H9 (cell line): Measurements from ENCODE around the gene MTO1. TPM values are rescaled to one million over a fixed set of nuclear protein-coding genes. Genes with fewer than 3 reads are reported as not detected.

ENCODE experiments used
- DNase-seq: peaks from one replicate; pipeline ENCODE4 v3.0.0-alpha.2; 2017
- H2AFZ ChIP-seq: one replicate; pipeline ENCODE4 v1.6.1; 2013; ENCODE audit warnings: mild to moderate bottlenecking, low read length, control low read depth, moderate library complexity
- H2AK5ac ChIP-seq: 2 replicates; pipeline ENCODE4 v1.6.1; 2013; ENCODE audit warnings: low read length, control low read depth, mixed read lengths; ENCODE audit not compliant: insufficient read length
- H2BK120ac ChIP-seq: one replicate; pipeline ENCODE4 v1.6.1; 2013; ENCODE audit warnings: low read depth, mild to moderate bottlenecking, low read length, control low read depth, inconsistent platforms; ENCODE audit not compliant: poor library complexity, severe bottlenecking
- H2BK12ac ChIP-seq: 2 replicates; pipeline ENCODE4 v1.6.1; 2013; ENCODE audit warnings: low read length, control low read depth, mixed read lengths, low read depth; ENCODE audit not compliant: insufficient read length
- H2BK15ac ChIP-seq: 2 replicates; pipeline ENCODE4 v1.6.1; 2013; ENCODE audit warnings: low read depth, low read length, control low read depth
- H2BK20ac ChIP-seq: one replicate; pipeline ENCODE4 v1.6.1; 2013; ENCODE audit warnings: low read depth, mild to moderate bottlenecking, low read length, control low read depth, inconsistent platforms; ENCODE audit not compliant: poor library complexity, severe bottlenecking
- H2BK5ac ChIP-seq: 2 replicates; pipeline ENCODE4 v1.6.1; 2013; ENCODE audit warnings: low read length, control low read depth, mixed read lengths; ENCODE audit not compliant: insufficient read length
- H3K14ac ChIP-seq: 2 replicates; pipeline ENCODE4 v1.6.1; 2013; ENCODE audit warnings: low read length, control low read depth; ENCODE audit not compliant: insufficient read depth
- H3K18ac ChIP-seq: 2 replicates; pipeline ENCODE4 v1.6.1; 2013; ENCODE audit warnings: low read depth, mild to moderate bottlenecking, mixed read lengths, low read length, control low read depth; ENCODE audit not compliant: insufficient read length
- H3K23ac ChIP-seq: 2 replicates; pipeline ENCODE4 v1.6.1; 2013; ENCODE audit warnings: low read length, control low read depth, mixed read lengths, low read depth; ENCODE audit not compliant: insufficient read length
- H3K23me2 ChIP-seq: 2 replicates; pipeline ENCODE4 v1.6.1; 2013; ENCODE audit warnings: low read depth, mild to moderate bottlenecking, mixed read lengths, low read length, control low read depth; ENCODE audit not compliant: insufficient read length, poor library complexity, severe bottlenecking
- H3K27ac ChIP-seq: 2 replicates; pipeline ENCODE4 v1.5.1; 2013; ENCODE audit warnings: low read length, control low read depth, mixed read lengths, low read depth; ENCODE audit not compliant: insufficient read length
- H3K27me3 ChIP-seq: 2 replicates; pipeline ENCODE4 v1.6.1; 2013; ENCODE audit warnings: low read length, control low read depth, inconsistent platforms; ENCODE audit not compliant: insufficient read depth
- H3K4ac ChIP-seq: 2 replicates; pipeline ENCODE4 v1.6.1; 2013; ENCODE audit warnings: low read depth, mild to moderate bottlenecking, control low read depth, inconsistent platforms, low read length, moderate library complexity
- H3K4me1 ChIP-seq: 2 replicates; pipeline ENCODE4 v1.6.1; 2013; ENCODE audit warnings: low read length, control low read depth, inconsistent platforms; ENCODE audit not compliant: insufficient read depth
- H3K4me2 ChIP-seq: 2 replicates; pipeline ENCODE4 v1.6.1; 2013; ENCODE audit warnings: low read length, control low read depth, mixed read lengths; ENCODE audit not compliant: insufficient read length, insufficient read depth
- H3K56ac ChIP-seq: 2 replicates; pipeline ENCODE4 v1.6.1; 2013; ENCODE audit warnings: low read depth, mild to moderate bottlenecking, mixed read lengths, low read length, control low read depth; ENCODE audit not compliant: insufficient read length
- H3K79me1 ChIP-seq: 2 replicates; pipeline ENCODE4 v1.6.1; 2013; ENCODE audit warnings: low read depth, mild to moderate bottlenecking, moderate library complexity, low read length, control low read depth, inconsistent platforms; ENCODE audit not compliant: insufficient read depth, poor library complexity, severe bottlenecking
- H3K79me2 ChIP-seq: 2 replicates; pipeline ENCODE4 v1.6.1; 2013; ENCODE audit warnings: low read length, control low read depth, inconsistent platforms; ENCODE audit not compliant: insufficient read depth
- H3K9ac ChIP-seq: 2 replicates; pipeline ENCODE4 v1.6.1; 2013; ENCODE audit warnings: low read length, control low read depth, mixed read lengths; ENCODE audit not compliant: insufficient read length; ENCODE audit errors: extremely low read depth
- H3K9me3 ChIP-seq: one replicate; pipeline ENCODE4 v1.6.1; 2013; ENCODE audit warnings: low read depth, low read length, inconsistent platforms; ENCODE audit not compliant: control insufficient read depth
- H3T11ph ChIP-seq: one replicate; pipeline ENCODE4 v1.6.1; 2013; ENCODE audit warnings: mild to moderate bottlenecking, low read length, control low read depth, inconsistent platforms
- H4K20me1 ChIP-seq: one replicate; pipeline ENCODE4 v1.6.1; 2013; ENCODE audit not compliant: control insufficient read depth, insufficient read length, insufficient read depth
- H4K5ac ChIP-seq: 2 replicates; pipeline ENCODE4 v1.6.1; 2013; ENCODE audit warnings: low read depth, mild to moderate bottlenecking, mixed read lengths, low read length, control low read depth; ENCODE audit not compliant: insufficient read length
- H4K8ac ChIP-seq: replicated peaks from 2 replicates; pipeline ENCODE4 v1.6.1; 2013; ENCODE audit warnings: low read length, control low read depth, mixed read lengths, low read depth; ENCODE audit not compliant: insufficient read length
- H4K91ac ChIP-seq: 2 replicates; pipeline ENCODE4 v1.6.1; 2013; ENCODE audit warnings: low read depth, mild to moderate bottlenecking, moderate library complexity, mixed read lengths, low read length, control low read depth; ENCODE audit not compliant: insufficient read length
- H3K27ac Mint-ChIP-seq, 3 experiments: 2 replicates in 2 of 3; 3 replicates in 1 of 3; pipeline ENCODE4 v1.8.0; 2020 to 2021; ENCODE audit warnings: mixed read lengths in 3 of 3, mild to moderate bottlenecking in 1 of 3, moderate library complexity in 1 of 3
- H3K27me3 Mint-ChIP-seq: 2 replicates; pipeline ENCODE4 v1.8.0; 2021; ENCODE audit warnings: low read depth, mild to moderate bottlenecking, moderate library complexity, mixed read lengths
- H3K36me3 Mint-ChIP-seq, 3 experiments: 2 replicates in 2 of 3; 3 replicates in 1 of 3; pipeline ENCODE4 v1.8.0; 2020 to 2021; ENCODE audit warnings: low read depth in 3 of 3, mixed read lengths in 3 of 3; ENCODE audit not compliant: insufficient read depth in 1 of 3
- H3K4me1 Mint-ChIP-seq, 2 experiments: 2 replicates each; pipeline ENCODE4 v1.8.0; 2020; ENCODE audit warnings: mixed read lengths in 2 of 2
- H3K4me3 Mint-ChIP-seq, 2 experiments: 2 replicates in 1 of 2; 3 replicates in 1 of 2; pipeline ENCODE4 v1.8.0; 2020 to 2021; ENCODE audit warnings: mild to moderate bottlenecking in 2 of 2, mixed read lengths in 2 of 2, moderate library complexity in 1 of 2
- H3K9me3 Mint-ChIP-seq, 2 experiments: 2 replicates in 1 of 2; 3 replicates in 1 of 2; pipeline ENCODE4 v1.8.0; 2020; ENCODE audit warnings: mild to moderate bottlenecking in 2 of 2, mixed read lengths in 2 of 2, moderate library complexity in 1 of 2
- CTCF ChIP-seq: fragments of 200-600 bp; sonication (generic); conservative IDR thresholded peaks from 3 replicates; pipeline ENCODE4 v1.8.0; 2021; ENCODE audit warnings: antibody characterized with exemption, mild to moderate bottlenecking
- WGBS: extraction: QIAGEN DNeasy Blood & Tissue Kit; methylation state at CpG from one replicate; pipeline ENCODE4 v1.1.7; 2013; ENCODE audit warnings: missing lambda C conversion rate, low lambda C conversion rate, mixed read lengths; ENCODE audit not compliant: insufficient read length; ENCODE audit errors: extremely low coverage; 5-methylcytosine and 5-hydroxymethylcytosine counted together
- total RNA-seq: library from RNA; stranded (reverse); gene quantifications from 2 replicates; pipeline ENCODE4 v1.2.1, GENCODE V29; 2021

The MTO1 gene
- total RNA-seq, 1 experiment from 2014 or later: 27.8 TPM

GRCh38 chr6:73471686-73472290 is 10.3 kb downstream of the MTO1 start:
- no peak overlapping the region for H3K4me3 Mint-ChIP-seq

More at GRCh38 chr6:73471686-73472290, 10.3 kb downstream of the MTO1 start:
- H2BK15ac ChIP-seq: no peak overlapping the region
- no peak overlapping the region for H3K23ac ChIP-seq
- H2BK20ac ChIP-seq: no peak overlapping the region
- no peak overlapping the region for H2AK5ac ChIP-seq
- no CpG with 5 or more reads among the region's 2 CpGs for WGBS
- H2AFZ ChIP-seq: no peak overlapping the region
- H3K9me3 ChIP-seq: no peaks in the 10 kb centered on the region
- no peak overlapping the region for H3K27ac Mint-ChIP-seq
- no peak for DNase-seq
- no peaks in the 10 kb centered on the region for H4K20me1 ChIP-seq
- no peak overlapping the region for H3K56ac ChIP-seq
- no peak overlapping the region for H3K4ac ChIP-seq
- H3K27me3 ChIP-seq: no peaks in the 10 kb centered on the region
- H4K5ac ChIP-seq: no peak overlapping the region
- no peaks in the 10 kb centered on the region for H3K79me2 ChIP-seq
- H3K23me2 ChIP-seq: no peaks in the 10 kb centered on the region
- H2BK120ac ChIP-seq: no peak overlapping the region
- peaks cover 12 to 69% (median 61%) of the 10 kb centered on the region in 3 experiments; a peak in 6 of 7 replicates for H3K36me3 Mint-ChIP-seq
- H3K18ac ChIP-seq: no peak overlapping the region
- H3K27me3 Mint-ChIP-seq: no peaks in the 10 kb centered on the region
- H2BK12ac ChIP-seq: no peak overlapping the region
- no peak overlapping the region for H4K91ac ChIP-seq
- no peaks in the 10 kb centered on the region for H3K79me1 ChIP-seq
- no peak overlapping the region for H2BK5ac ChIP-seq
- no peak overlapping the region for H3T11ph ChIP-seq
- H3K4me1 ChIP-seq: no peaks in the 10 kb centered on the region
- H3K9ac ChIP-seq: no peak overlapping the region
- no peaks in the 10 kb centered on the region; a peak in 1 of 5 replicates for H3K9me3 Mint-ChIP-seq
- no peaks in the 10 kb centered on the region for H3K4me1 Mint-ChIP-seq
- TF ChIP-seq CTCF: no peak
- no peak overlapping the region for H3K4me2 ChIP-seq
- no peak overlapping the region for H4K8ac ChIP-seq
- no peak overlapping the region for H3K27ac ChIP-seq
- no peak overlapping the region for H3K14ac ChIP-seq
